Adrenal gland (tissue), 12 donors: Measurements from ENCODE around the gene MAP3K9. TPM values are rescaled to one million over a fixed set of nuclear protein-coding genes. Genes with fewer than 3 reads are reported as not detected.

Experiments used
- DNase-seq, 7 donors: peaks; one replicate each; pipeline ENCODE4 v3.0.0-alpha.2; 2019 to 2020
- H3K27ac ChIP-seq, 5 donors: fragments of 200-600 bp; sonication (generic) in 4 of 5; 1 replicate in 3 of 5; 2 replicates in 2 of 5; pipeline versions ENCODE4 v1.5.1 to v1.8.0; 2016 to 2020; ENCODE audit warnings: mild to moderate bottlenecking in 1 of 5
- H3K27me3 ChIP-seq: fragments of 200-600 bp; 2 replicates; pipeline ENCODE4 v1.8.0; 2021
- H3K36me3 ChIP-seq, 2 donors: fragments of 200-600 bp; replicated peaks in 1 of 2; 1 replicate in 1 of 2; 2 replicates in 1 of 2; pipeline versions ENCODE4 v1.5.1 to v1.8.0; 2018 to 2022
- H3K4me1 ChIP-seq, 2 donors: fragments of 200-600 bp; replicated peaks in 1 of 2; 1 replicate in 1 of 2; 2 replicates in 1 of 2; pipeline versions ENCODE4 v1.5.1 to v1.8.0; 2018 to 2021
- H3K4me3 ChIP-seq, 4 donors: fragments of 200-600 bp; sonication (generic) in 3 of 4; one replicate each; pipeline ENCODE4 v1.5.1; 2016 to 2018
- H3K9me3 ChIP-seq, 3 donors: fragments of 200-600 bp; sonication (generic) in 1 of 3; replicated peaks in 1 of 3; 1 replicate in 2 of 3; 2 replicates in 1 of 3; pipeline versions ENCODE4 v1.5.1 to v1.8.0; 2016 to 2021
- POLR2A ChIP-seq, 2 donors: fragments of 450-650 bp; IDR thresholded peaks; one replicate each; pipeline ENCODE4 v1.6.1; 2017; ENCODE audit warnings: antibody characterized with exemption in 2 of 2, mild to moderate bottlenecking in 2 of 2, moderate library complexity in 1 of 2
- WGBS, 4 donors: extraction: QIAGEN DNeasy Blood & Tissue Kit in 2 of 4; methylation state at CpG; one replicate each; pipeline versions ENCODE4 v1.1.5 to v1.1.7; 2013 to 2017; 5-methylcytosine and 5-hydroxymethylcytosine counted together
- intact Hi-C, 2 donors: fragments of 100-400 bp; cut with DNase I; formaldehyde crosslinking; loops; one replicate each; pipeline versions ENCODE4 v1.14.1 to v1.15.0; 2022 to 2023
- polyA plus RNA-seq, 3 donors: library from polyadenylated mRNA; stranded (reverse); fragments of 200-250 nt in 2 of 3; fragments of 350-450 nt in 1 of 3; fragmentation: Illumina TruSeq in 1 of 3; extraction: RNeasy Lipid Tissue Mini Kit (QIAGEN cat#74804) in 1 of 3; gene quantifications; one replicate each; pipeline ENCODE4 v1.2.3, GENCODE V29; 2013 to 2014
- total RNA-seq, 9 donors: library from RNA; depleted of rRNA in 4 of 9; stranded (reverse); fragments of >200 nt in 4 of 9; fragments of 120-200 nt in 1 of 9; fragmentation: NEBNext Ultra II Directional in 1 of 9; extraction: Animal tissue kit (Norgen Biotek cat#: 25700) in 1 of 9; gene quantifications; one replicate each; pipeline versions ENCODE4 v1.1.0 to v1.2.4, GENCODE V29; 2013 to 2023
- TF ChIP-seq, protein P1 (sequence below), 6 experiments: fragments of 450-650 bp in 4 of 6; fragments of 200-600 bp in 2 of 6; sonication (generic) in 1 of 6; IDR thresholded peaks; 1 replicate in 5 of 6; 2 replicates in 1 of 6; pipeline versions ENCODE4 v1.5.1 to v1.8.0; 2016 to 2021; ENCODE audit warnings: antibody characterized with exemption in 6 of 6, mild to moderate bottlenecking in 2 of 6, moderate library complexity in 1 of 6
- donor health status: healthy with polysubstance abuse.
- donor health status: Bipolar disorder and iron deficiency.
- donor health status: DM: yes; HTN: yes; CAD: no.
- donor health status: DM: no; HTN: no; CAD: no.
- donor health status: DM: no; HTN: no; CAD: no.
- donor health status: DM: yes; HTN: yes; CAD: no.

MAP3K9 gene
- total and polyA plus RNA-seq, 12 donors, result 0.67 to 6.7 (median 2.9) TPM

DNA sequence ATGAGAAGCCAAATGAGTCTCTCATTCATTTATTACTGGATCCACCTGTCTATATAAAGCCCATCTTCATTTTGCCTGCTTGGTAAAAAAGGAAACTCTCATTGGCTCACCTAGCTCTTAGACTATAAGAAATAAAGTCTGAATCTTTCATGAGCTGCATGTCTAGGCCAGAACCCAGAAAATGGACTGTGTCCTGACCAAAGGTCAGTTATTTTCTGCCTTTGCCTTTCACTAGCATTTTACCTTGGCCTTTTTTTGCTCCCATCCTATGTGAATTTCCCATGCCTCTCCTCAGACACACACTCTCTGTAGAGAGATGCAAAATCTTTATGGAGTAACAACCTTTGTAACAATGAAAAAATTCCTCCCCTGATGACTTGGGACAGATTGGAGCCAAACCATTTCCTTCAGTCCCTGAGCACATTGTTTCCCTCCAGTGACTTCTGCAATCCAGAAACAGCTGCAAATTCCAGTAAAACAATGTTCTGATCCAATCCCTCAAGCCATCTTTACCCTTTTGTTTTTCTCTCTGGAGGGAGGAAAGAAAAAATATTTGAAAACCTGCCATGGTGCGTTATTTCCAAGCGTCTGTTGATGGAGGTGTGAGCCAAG lies 33.6 kb upstream of the MAP3K9 start:
- WGBS, 4 donors, result 50 to 71% (median 61%) methylated on average over 2 of the region's 2 CpGs
- Histone ChIP-seq H3K9me3 (no peaks in the 10 kb centered on the region), H3K4me1 (no peaks in the 10 kb centered on the region), H3K27me3 (no peaks in the 10 kb centered on the region), H3K36me3 (no peaks in the 10 kb centered on the region), H3K27ac (no peak overlapping the region), H3K4me3 (no peak overlapping the region)
- no peak for DNase-seq
- intact Hi-C loops, result no loop called here
- TF ChIP-seq POLR2A (IDR thresholded peaks at IDR 0.05), result no peak
- TF ChIP-seq, protein P1, sequence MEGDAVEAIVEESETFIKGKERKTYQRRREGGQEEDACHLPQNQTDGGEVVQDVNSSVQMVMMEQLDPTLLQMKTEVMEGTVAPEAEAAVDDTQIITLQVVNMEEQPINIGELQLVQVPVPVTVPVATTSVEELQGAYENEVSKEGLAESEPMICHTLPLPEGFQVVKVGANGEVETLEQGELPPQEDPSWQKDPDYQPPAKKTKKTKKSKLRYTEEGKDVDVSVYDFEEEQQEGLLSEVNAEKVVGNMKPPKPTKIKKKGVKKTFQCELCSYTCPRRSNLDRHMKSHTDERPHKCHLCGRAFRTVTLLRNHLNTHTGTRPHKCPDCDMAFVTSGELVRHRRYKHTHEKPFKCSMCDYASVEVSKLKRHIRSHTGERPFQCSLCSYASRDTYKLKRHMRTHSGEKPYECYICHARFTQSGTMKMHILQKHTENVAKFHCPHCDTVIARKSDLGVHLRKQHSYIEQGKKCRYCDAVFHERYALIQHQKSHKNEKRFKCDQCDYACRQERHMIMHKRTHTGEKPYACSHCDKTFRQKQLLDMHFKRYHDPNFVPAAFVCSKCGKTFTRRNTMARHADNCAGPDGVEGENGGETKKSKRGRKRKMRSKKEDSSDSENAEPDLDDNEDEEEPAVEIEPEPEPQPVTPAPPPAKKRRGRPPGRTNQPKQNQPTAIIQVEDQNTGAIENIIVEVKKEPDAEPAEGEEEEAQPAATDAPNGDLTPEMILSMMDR (IDR thresholded peaks at IDR 0.05), result no peak

DNA sequence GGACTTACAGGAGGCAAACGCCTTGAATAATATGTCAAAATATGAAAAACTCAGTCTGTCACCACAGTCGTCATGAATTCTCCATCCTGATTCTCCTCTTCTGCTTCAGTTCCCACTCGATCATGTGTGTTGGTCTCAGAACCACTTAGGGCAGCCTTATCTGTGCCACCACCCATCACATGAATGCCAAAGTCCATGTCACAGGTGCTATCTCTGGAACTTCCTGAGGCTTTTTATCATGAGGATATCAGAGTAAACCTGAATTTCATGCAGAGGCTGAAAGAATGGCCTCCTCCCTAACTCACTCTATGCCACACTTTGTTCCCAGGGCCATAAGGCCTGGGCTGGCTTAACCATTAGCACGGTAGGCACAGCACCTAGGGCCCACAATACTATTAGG lies 28.8 kb upstream of the MAP3K9 start:
- DNase-seq, result no peak
- Histone ChIP-seq H3K27me3 (no peaks in the 10 kb centered on the region), H3K27ac (no peak overlapping the region), H3K4me3 (no peak overlapping the region), H3K36me3 (no peaks in the 10 kb centered on the region), H3K4me1 (no peaks in the 10 kb centered on the region), H3K9me3 (no peaks in the 10 kb centered on the region)
- intact Hi-C loops, result no loop called here
- TF ChIP-seq POLR2A (IDR thresholded peaks at IDR 0.05), result no peak
- TF ChIP-seq, protein P1 (IDR thresholded peaks at IDR 0.05), result no peak
- WGBS, 4 donors, result 75 to 89% (median 85%) methylated on average over 4 of the region's 4 CpGs

DNA sequence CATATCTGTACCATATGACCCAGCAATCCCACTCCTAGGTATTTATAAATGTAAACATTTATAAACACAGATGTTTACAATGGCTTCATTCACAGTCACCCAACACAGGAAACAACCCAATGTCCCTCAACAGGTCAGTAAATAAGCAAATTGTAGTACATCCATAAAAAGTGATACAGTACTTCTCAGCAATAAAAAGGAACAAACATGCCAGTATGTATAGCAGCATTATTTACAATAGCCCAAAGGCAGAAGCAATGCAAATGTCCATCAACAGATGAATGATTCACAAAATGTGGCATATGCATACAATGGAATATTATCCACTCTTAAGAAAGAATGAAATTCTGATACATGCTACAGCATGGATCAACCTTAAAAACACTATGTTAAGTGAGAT lies 27.6 kb upstream of the MAP3K9 start:
- Histone ChIP-seq H3K36me3 (no peaks in the 10 kb centered on the region), H3K27ac (no peak overlapping the region), H3K9me3 (no peaks in the 10 kb centered on the region), H3K4me1 (peaks cover 0 to 5% of the 10 kb centered on the region in 2 donors), H3K27me3 (no peaks in the 10 kb centered on the region), H3K4me3 (no peak overlapping the region)
- intact Hi-C loops, result no loop called here
- TF ChIP-seq, protein P1 (IDR thresholded peaks at IDR 0.05), result no peak
- no peak for TF ChIP-seq POLR2A (IDR thresholded peaks at IDR 0.05)
- DNase-seq, result no peak

DNA sequence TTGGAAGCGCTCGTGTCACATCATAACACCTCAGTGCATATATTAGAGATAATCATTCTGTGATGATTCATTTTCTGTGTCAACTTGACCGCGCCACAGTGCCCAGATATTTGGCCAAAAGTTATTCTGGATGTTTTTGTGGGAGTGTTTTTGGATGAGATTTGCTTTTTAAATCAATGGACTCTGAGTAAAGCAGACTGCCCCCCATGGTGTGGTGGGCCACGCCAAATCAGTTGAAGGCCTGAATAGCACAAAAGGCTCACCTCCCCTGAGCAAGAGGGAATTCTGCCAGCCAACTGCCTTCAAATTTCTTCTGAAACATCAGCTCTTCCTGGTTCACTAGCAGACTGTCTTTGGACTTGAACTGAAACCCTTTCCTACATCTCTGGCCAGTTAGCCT lies 24.6 kb upstream of the MAP3K9 start:
- Histone ChIP-seq H3K4me3 (no peak overlapping the region), H3K27ac (no peak overlapping the region), H3K9me3 (no peaks in the 10 kb centered on the region), H3K4me1 (peaks cover 0 to 5% of the 10 kb centered on the region in 2 donors), H3K27me3 (no peaks in the 10 kb centered on the region), H3K36me3 (no peaks in the 10 kb centered on the region)
- WGBS, 4 donors, result 96 to 99% (median 98%) methylated on average over 5 of the region's 5 CpGs
- intact Hi-C loops, result no loop called here
- DNase-seq, result no peak
- no peak for TF ChIP-seq POLR2A (IDR thresholded peaks at IDR 0.05)
